HG02943 (cell line): ENCODE measurements around the gene COTL1.

ENCODE experiments used
- ATAC-seq: cut with Tn5 transposase; IDR thresholded peaks from one replicate; pipeline ENCODE4 v1.9.1; 2021; ENCODE audit warnings: mild to moderate bottlenecking, low read depth, moderate library complexity; ENCODE audit not compliant: unreplicated experiment

The COTL1 gene

DNA sequence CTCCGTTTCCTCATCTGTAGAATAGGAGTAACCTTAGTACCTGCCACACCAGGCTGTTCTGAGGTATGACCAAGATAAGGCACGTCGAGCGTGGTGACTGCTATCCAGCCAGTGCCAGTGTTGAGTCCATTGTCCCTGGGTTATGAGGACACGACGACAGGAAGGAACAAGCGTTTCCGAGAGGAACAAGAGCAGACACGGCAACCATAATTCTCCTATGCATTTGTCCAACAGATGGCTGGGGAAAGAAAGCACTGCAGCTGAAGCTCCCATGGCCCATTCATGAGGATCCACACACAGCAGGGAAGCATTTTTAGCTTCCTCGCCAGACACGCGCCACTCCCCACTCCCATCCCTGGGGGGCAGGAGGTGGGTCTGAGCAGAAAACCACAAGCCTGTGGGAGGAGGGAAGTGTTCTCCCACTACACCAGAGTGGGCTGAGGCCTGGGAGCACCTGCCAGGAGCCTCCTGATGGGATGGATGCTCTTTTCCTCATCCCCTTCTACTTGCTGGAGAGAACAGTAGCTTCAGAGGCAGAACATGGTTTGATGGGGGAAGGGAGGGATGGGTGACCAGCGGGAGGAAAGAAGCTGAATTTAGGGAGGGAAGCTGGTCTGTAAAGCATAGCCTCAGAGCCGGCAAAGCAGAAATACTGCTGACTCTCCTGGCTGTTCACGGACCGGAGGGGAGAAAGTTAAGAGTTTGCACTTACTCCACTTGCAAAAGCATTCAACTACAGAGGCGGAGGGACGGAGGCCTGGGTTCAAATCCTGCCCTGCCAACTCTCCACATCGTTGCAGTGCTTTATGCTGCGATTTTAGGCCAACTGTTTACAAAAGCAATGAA lies 2.7 kb downstream of the COTL1 start:
- no peak for ATAC-seq

DNA sequence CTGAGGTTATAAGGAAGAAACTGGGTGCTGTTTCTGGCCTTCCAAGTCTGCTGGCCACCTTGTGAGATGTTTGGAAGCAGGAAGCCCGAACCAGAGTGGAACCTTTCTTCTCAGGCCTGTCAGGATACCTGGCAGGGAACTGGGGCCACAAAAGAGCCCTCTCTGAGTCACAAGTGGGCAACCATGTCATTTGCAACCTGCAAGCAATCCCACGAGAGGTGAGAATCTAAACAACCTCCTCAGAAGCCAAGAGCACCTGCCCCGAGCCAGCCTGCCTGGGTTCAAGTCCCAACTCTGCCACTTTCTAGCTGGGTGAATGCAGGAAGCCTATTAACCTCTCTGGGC lies 3.3 kb downstream of the COTL1 start:
- no peak for ATAC-seq

GRCh38 chr16:84614073-84614459 lies 3.8 kb downstream of the COTL1 start:
- no peak for ATAC-seq

DNA sequence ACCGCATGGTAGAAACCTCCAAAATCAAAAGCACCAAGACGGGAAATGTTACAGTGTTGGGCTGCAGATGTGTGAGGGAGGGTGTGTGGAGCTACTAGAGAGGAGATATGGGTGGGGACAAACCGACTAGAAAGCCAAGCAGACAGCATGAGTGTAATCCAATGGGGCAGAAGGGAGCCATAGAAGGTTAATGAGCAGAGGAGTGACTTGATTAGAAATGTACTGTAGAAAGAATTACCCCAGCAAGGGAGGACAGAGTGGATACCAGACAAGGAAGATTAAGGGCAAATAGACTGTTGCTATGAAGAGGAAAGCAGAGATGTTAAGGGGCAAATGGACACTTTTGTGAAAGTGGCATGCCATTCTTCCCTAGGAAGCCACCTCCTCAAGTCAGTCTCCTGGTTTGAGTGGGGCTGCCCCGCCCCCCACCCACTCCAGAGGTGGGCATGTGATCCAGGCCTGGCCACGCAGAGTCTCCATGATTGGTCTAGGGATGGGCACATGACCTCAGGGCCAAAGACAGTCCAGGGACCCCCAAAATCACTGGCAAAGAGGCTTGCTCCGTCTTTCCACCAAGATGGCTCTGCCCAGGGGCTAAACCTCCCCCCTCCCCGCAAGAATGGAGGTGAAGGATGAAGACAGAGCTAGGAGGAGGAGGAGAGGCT lies 4.3 kb downstream of the COTL1 start:
- no peak for ATAC-seq

GRCh38 chr16:84612686-84613085 lies 5.2 kb downstream of the COTL1 start:
- ATAC-seq: no peak

DNA sequence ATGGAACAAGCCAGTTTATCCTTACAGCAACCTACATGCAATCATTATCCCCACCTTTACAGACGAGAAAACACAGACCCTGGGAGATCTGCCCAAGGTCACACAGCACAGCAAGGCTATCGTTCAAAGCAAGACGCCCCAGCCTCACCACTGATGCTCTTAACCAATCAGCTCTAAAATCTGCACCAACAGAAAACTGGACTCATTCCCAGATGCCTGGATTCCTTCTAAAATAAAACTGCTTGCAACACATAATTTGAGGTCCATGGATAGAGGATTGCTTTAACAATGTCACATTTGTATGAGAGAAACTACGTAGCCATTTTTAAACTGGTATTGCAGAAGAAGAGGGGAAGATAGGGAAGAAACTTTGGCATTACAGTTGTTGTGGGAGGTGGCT lies 6.8 kb downstream of the COTL1 start:
- ATAC-seq: no peak

DNA sequence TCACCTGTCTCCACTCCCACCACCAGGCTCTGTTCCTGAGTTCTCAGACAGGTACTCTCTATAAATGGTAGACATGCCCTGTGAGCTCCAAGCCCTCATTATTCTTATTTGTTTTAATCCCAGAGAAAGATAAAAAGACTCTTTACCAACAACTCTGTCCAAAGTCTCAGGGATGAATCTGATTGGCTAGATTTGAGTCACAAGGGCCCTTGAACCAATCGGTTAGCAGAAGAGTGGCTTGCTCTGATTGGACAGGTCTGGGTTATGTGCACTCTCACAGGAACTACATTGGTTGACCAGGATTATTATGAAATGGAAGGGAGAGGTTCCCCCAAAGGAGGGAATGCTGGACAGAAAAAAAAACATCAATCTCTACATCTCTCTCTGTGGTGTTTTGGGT lies 7.5 kb downstream of the COTL1 start:
- no peak for ATAC-seq

DNA sequence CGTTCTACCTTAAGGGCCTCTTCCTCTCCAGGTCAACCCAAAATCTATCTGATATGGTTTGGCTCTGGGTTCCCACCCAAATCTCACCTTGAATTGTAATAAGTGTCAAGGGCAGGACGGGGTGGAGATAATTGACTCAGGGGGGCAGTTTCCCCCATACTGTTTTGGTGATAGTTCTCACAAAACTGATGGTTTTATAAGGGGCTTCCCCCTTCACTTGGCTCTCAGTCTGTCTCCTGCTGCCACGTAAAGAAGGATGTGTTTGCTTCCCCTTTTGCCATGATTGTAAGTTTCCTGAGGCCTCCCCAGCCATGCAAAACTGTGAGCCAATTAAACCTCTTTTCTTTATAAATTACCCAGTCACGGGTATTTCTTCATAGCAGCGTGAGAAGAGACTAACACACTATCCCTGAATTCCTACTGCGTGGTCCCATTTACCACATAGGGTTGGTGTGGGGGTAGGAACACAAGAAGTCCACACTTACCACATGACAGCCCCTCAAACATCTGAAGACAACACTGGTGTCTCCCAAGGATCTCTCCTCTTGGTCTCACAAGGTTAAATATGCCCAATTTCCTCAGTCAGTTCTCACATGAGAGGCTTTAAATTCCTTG lies 8.2 kb downstream of the COTL1 start:
- ATAC-seq: no peak

DNA sequence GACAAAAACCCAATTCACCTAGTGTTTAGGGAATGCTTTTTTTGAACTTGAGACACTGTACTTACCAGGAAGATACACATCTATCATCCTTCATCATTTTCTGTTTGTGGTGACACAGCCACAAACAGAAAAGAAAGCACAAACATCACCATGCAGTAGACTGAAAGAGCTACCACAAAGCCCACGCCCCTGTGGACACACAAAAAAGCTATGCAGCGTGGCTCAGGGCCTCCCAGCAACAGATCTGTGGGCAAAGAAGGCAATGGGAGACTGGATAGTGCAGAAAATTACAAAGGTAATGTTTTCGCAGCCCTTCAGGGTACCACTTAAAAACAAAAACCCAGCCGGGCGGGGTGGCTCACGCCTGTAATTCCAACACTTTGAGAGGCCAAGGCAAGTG lies 9.6 kb downstream of the COTL1 start:
- ATAC-seq: peak; percentile 9

- peak; percentile 55 for ATAC-seq
These were observed 10.2 kb downstream of the COTL1 start for GRCh38 chr16:84607694-84608093.

- no peak for ATAC-seq
These were observed 10.8 kb downstream of the COTL1 start for GRCh38 chr16:84607061-84607460.

- no peak for ATAC-seq
These were observed 11.6 kb downstream of the COTL1 start for GRCh38 chr16:84606081-84606875.

GRCh38 chr16:84605339-84605848 lies 12.5 kb downstream of the COTL1 start:
- no peak for ATAC-seq

DNA sequence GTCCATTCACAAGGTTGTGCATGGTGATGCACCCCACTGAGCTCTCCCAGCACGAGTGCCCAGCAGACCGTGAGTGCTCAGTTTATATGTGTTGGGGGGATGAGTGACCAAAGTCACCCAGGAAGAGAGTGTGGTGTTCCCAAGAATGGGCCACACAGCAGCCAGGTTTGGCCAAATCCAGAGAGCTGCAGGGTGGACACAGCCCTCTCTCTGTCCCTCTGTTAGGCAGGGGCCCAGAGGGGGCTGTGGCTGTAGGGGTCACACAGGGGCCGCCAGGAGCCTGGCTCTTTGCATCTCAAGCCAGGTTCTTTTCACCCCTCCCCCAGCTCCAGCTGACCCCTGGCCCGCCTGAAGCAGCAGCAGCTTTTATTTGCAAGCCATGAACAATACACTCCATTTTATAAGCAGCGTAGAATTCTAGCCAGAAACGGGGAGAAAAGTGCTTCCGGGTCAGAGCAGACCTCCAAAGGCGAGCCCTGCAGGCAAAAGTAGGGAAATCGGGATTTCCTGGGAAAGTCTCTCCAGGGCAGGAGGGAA lies 13.3 kb downstream of the COTL1 start:
- ATAC-seq: no peak

DNA sequence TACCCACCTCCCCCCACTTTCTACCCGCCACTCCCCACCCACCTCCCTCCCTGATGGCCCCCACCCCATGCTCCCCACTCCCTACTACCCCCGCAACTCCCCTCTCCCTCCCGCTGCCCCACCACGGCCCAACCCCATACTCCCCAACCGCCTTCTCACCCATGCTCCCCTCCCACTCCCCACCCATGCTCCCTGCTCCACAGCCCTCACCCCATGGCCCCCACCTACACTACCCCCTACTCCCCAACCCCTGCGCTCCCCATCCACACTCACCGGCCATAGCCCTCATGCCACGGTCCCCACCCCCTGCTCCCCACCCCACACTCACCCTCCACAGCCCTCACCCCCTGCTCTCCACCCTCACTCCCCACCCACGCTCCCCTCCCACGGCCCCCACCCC lies 13.9 kb downstream of the COTL1 start:
- ATAC-seq: no peak

- ATAC-seq: no peak
These were observed 14.6 kb downstream of the COTL1 start for GRCh38 chr16:84603140-84603816.

GRCh38 chr16:84600343-84601229 lies 17.3 kb downstream of the COTL1 start:
- peak; percentile 51 for ATAC-seq

GRCh38 chr16:84599521-84600202 lies 18.2 kb downstream of the COTL1 start:
- no peak for ATAC-seq
